AG08396 (cell line): Measurements from ENCODE around the gene GOSR2.

ENCODE experiments used
- DNase-seq: peaks from one replicate; pipeline ENCODE4 v3.0.0; 2012; ENCODE audit warnings: low spot score, mixed read lengths

Gene GOSR2

GRCh38 chr17:46991617-46992016, 68.7 kb downstream of the GOSR2 start:
- no peak for DNase-seq
